ENCODE results near the gene TMSB4X.
"Not testable (repeated sequence)": the region's sequence is repeated elsewhere in the genome, so short reads cannot be mapped to it uniquely, and the experiment has no call there.

The TMSB4X gene

DNA sequence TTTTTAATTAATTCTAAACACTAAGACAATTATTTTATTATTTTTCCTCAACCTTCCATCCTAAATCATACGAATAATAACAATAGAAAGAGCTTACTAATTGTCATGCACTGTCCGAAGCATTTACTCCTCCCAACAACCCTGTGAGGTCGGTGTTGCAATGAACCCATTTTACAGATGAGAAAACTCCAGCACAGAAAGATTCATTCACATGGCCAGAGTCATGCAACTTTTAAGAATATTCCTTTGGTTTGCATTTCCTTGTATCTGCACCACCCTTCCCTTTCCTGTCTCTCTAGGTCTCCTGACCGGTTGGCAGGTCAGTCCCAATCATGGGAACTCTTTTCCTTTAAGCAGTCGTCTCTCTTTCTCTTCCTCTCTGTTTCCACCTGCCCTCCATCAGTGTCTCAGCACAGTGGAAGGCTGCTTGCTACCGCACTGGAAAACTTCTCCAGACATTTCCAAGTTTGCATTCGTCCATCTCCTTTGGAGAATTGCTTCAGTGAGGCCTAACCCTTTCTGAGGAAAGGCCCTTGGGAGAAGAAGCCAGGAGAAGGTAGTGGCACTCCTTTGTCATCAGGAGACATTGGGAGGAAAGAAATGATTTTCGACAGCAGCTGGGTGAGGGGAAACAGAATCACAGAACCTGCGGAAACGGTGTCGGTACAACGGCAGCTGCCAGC, 1.9 kb upstream of the TMSB4X start:
- no peak for DNase-seq (ENCODE audit: low read depth, low spot score)
- H3K4me1 ChIP-seq (ENCODE audit: insufficient read depth, insufficient read length) = no peaks in the 10 kb centered on the region
- H3K36me3 ChIP-seq (ENCODE audit: insufficient read depth, insufficient read length, low read length) = peaks cover 17% of the 10 kb centered on the region
- no peaks in the 10 kb centered on the region for H3K27me3 ChIP-seq (ENCODE audit: insufficient read depth, insufficient read length)
- no peaks in the 10 kb centered on the region for H3K9me3 ChIP-seq (ENCODE audit: insufficient read depth, low read length)
- H3K9ac ChIP-seq (ENCODE audit: insufficient read length, low read depth) = no peak overlapping the region
- TF ChIP-seq ZNF274 (IDR thresholded peaks at IDR 0.05; ENCODE audit: low read depth, low read length) = no peak
- TF ChIP-seq YY1 (IDR thresholded peaks at IDR 0.05; ENCODE audit: insufficient read depth, insufficient read length) = no peak
- no peak for TF ChIP-seq SUZ12 (IDR thresholded peaks at IDR 0.05; ENCODE audit: extremely low read depth, insufficient read depth, insufficient read length)
- H3K4me3 ChIP-seq (ENCODE audit: insufficient read length, low read depth) = no peak overlapping the region

- Histone ChIP-seq H3K9me3 (ENCODE audit: insufficient read depth, low read length) (no peaks in the 10 kb centered on the region), H3K27me3 (ENCODE audit: insufficient read depth, insufficient read length) (no peaks in the 10 kb centered on the region), H3K36me3 (ENCODE audit: insufficient read depth, insufficient read length, low read length) (peaks cover 17% of the 10 kb centered on the region), H3K4me1 (ENCODE audit: insufficient read depth, insufficient read length) (no peaks in the 10 kb centered on the region), H3K9ac (ENCODE audit: insufficient read length, low read depth) (peak overlapping the region; percentile 72), H3K4me3 (ENCODE audit: insufficient read length, low read depth) (peak overlapping the region; percentile 84)
- DNase-seq (ENCODE audit: low read depth, low spot score) = no peak
- TF ChIP-seq ZNF274 (IDR thresholded peaks at IDR 0.05; ENCODE audit: low read depth, low read length) (no peak), YY1 (IDR thresholded peaks at IDR 0.05; ENCODE audit: insufficient read depth, insufficient read length) (no peak), SUZ12 (IDR thresholded peaks at IDR 0.05; ENCODE audit: extremely low read depth, insufficient read depth, insufficient read length) (no peak)
Measured at GRCh38 chrX:12973561-12974304, 1.2 kb upstream of the TMSB4X start.

- Histone ChIP-seq H3K9ac (ENCODE audit: insufficient read length, low read depth) (peak overlapping the region; percentile 72), H3K36me3 (ENCODE audit: insufficient read depth, insufficient read length, low read length) (peaks cover 17% of the 10 kb centered on the region), H3K4me3 (ENCODE audit: insufficient read length, low read depth) (peak overlapping the region; percentile 84), H3K4me1 (ENCODE audit: insufficient read depth, insufficient read length) (no peaks in the 10 kb centered on the region), H3K27me3 (ENCODE audit: insufficient read depth, insufficient read length) (no peaks in the 10 kb centered on the region), H3K9me3 (ENCODE audit: insufficient read depth, low read length) (no peaks in the 10 kb centered on the region)
- DNase-seq (ENCODE audit: low read depth, low spot score) = no peak
- TF ChIP-seq ZNF274 (IDR thresholded peaks at IDR 0.05; ENCODE audit: low read depth, low read length) (no peak), SUZ12 (IDR thresholded peaks at IDR 0.05; ENCODE audit: extremely low read depth, insufficient read depth, insufficient read length) (no peak), YY1 (IDR thresholded peaks at IDR 0.05; ENCODE audit: insufficient read depth, insufficient read length) (no peak)
Measured at GRCh38 chrX:12974305-12974795, 560 bp upstream of the TMSB4X start.

DNA sequence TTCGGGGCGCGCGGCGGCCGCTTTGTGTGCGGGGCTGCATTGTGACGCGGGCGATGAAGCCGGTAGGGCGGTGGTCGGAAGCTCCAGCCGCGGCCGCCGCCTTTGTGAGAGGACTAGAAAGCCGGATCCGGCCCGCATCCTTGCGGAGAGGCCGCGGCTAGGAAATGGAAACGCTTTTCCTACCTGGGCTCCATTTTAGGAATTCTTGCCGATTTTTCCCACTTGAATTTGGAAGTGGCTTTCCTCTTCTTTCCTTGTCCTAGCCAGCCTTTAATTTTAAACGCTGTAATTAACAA, 708 bp downstream of the TMSB4X start:
- no peaks in the 10 kb centered on the region for H3K4me1 ChIP-seq (ENCODE audit: insufficient read depth, insufficient read length)
- H3K27me3 ChIP-seq (ENCODE audit: insufficient read depth, insufficient read length) = no peaks in the 10 kb centered on the region
- H3K36me3 ChIP-seq (ENCODE audit: insufficient read depth, insufficient read length, low read length) = peaks cover 17% of the 10 kb centered on the region
- peak overlapping the region; percentile 99 for H3K9ac ChIP-seq (ENCODE audit: insufficient read length, low read depth)
- H3K9me3 ChIP-seq (ENCODE audit: insufficient read depth, low read length) = no peaks in the 10 kb centered on the region
- TF ChIP-seq SUZ12 (IDR thresholded peaks at IDR 0.05; ENCODE audit: extremely low read depth, insufficient read depth, insufficient read length) (no peak), YY1 (IDR thresholded peaks at IDR 0.05; ENCODE audit: insufficient read depth, insufficient read length) (no peak), ZNF274 (IDR thresholded peaks at IDR 0.05; ENCODE audit: low read depth, low read length) (no peak)
- DNase-seq (ENCODE audit: low read depth, low spot score) = no peak
- peak overlapping the region; percentile 84 for H3K4me3 ChIP-seq (ENCODE audit: insufficient read length, low read depth)

- H3K27me3 ChIP-seq (ENCODE audit: insufficient read depth, insufficient read length) = no peaks in the 10 kb centered on the region
- peaks cover 17% of the 10 kb centered on the region for H3K36me3 ChIP-seq (ENCODE audit: insufficient read depth, insufficient read length, low read length)
- peak overlapping the region; percentile 99 for H3K9ac ChIP-seq (ENCODE audit: insufficient read length, low read depth)
- peak overlapping the region; percentile 84 for H3K4me3 ChIP-seq (ENCODE audit: insufficient read length, low read depth)
- TF ChIP-seq SUZ12 (IDR thresholded peaks at IDR 0.05; ENCODE audit: extremely low read depth, insufficient read depth, insufficient read length) = no peak
- TF ChIP-seq ZNF274 (IDR thresholded peaks at IDR 0.05; ENCODE audit: low read depth, low read length) = no peak
- no peak for TF ChIP-seq YY1 (IDR thresholded peaks at IDR 0.05; ENCODE audit: insufficient read depth, insufficient read length)
- DNase-seq (ENCODE audit: low read depth, low spot score) = no peak
- no peaks in the 10 kb centered on the region for H3K9me3 ChIP-seq (ENCODE audit: insufficient read depth, low read length)
- no peaks in the 10 kb centered on the region for H3K4me1 ChIP-seq (ENCODE audit: insufficient read depth, insufficient read length)
Measured at GRCh38 chrX:12975991-12976558, 1.2 kb downstream of the TMSB4X start.

DNA sequence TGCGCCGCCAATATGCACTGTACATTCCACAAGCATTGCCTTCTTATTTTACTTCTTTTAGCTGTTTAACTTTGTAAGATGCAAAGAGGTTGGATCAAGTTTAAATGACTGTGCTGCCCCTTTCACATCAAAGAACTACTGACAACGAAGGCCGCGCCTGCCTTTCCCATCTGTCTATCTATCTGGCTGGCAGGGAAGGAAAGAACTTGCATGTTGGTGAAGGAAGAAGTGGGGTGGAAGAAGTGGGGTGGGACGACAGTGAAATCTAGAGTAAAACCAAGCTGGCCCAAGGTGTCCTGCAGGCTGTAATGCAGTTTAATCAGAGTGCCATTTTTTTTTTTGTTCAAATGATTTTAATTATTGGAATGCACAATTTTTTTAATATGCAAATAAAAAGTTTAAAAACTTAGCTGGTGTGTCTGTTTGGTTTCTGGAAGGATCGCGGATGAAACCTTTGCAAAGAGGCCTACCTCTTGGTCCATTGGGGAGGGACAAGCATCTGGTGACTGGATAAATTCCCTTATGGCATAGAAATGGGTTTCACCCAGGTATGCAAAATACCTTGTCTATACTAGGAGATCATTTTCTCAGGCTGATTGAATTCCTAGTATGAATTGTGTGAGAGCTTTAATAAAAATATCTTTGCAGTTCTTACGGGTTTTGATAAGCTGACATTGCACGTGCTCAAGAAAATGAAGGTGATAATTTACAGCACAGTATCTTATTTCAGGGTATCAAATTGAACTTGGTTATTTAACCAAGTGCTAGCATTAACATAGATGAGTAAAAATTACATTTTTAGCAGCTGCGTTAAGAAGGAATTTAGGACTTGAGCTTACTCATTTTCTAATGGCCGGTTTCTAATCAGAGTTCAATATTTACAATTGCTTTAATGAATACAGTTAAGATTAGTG, 2.2 kb downstream of the TMSB4X start:
- not testable (repeated sequence) for H3K9me3 ChIP-seq (ENCODE audit: insufficient read depth, low read length); H3K9ac ChIP-seq (ENCODE audit: insufficient read length, low read depth); H3K27me3 ChIP-seq (ENCODE audit: insufficient read depth, insufficient read length); H3K4me1 ChIP-seq (ENCODE audit: insufficient read depth, insufficient read length); DNase-seq (ENCODE audit: low read depth, low spot score)
- peaks cover 17% of the 10 kb centered on the region for H3K36me3 ChIP-seq (ENCODE audit: insufficient read depth, insufficient read length, low read length)
- peak overlapping the region; percentile 84 for H3K4me3 ChIP-seq (ENCODE audit: insufficient read length, low read depth)

Measured in NT2/D1 (cell line).